Gastrocnemius medialis (tissue), 4 donors: ENCODE data around the gene UFC1. TPM values are rescaled to one million over a fixed set of nuclear protein-coding genes. Genes with fewer than 3 reads are reported as not detected.

ENCODE experiments used
- ATAC-seq, 2 donors: fragments of 150-250 bp; one replicate each; pipeline ENCODE4 v1.9.1; 2016
- DNase-seq, 2 donors: peaks; one replicate each; pipeline ENCODE4 v3.0.0-alpha.2; 2019
- H3K27ac ChIP-seq, 4 donors: fragments of 200-600 bp; sonication (generic); 1 replicate in 1 of 4; 2 replicates in 3 of 4; pipeline ENCODE4 v1.5.1; 2016 to 2018; ENCODE audit warnings: mild to moderate bottlenecking in 2 of 4, moderate library complexity in 1 of 4
- H3K27me3 ChIP-seq, 3 donors: fragments of 200-600 bp; sonication (generic) in 2 of 3; 1 replicate in 1 of 3; 2 replicates in 2 of 3; pipeline versions ENCODE4 v1.5.1 to v1.6.0; 2016 to 2019; ENCODE audit warnings: mild to moderate bottlenecking in 1 of 3, moderate library complexity in 1 of 3
- H3K36me3 ChIP-seq, 2 donors: fragments of 200-600 bp; sonication (generic) in 1 of 2; one replicate each; pipeline ENCODE4 v1.5.1; 2017 to 2018
- H3K4me1 ChIP-seq, 2 donors: fragments of 200-600 bp; sonication (generic) in 1 of 2; one replicate each; pipeline ENCODE4 v1.5.1; 2016 to 2017; ENCODE audit warnings: mild to moderate bottlenecking in 2 of 2
- H3K4me3 ChIP-seq, 4 donors: fragments of 200-600 bp; sonication (generic) in 3 of 4; 1 replicate in 1 of 4; 2 replicates in 3 of 4; pipeline ENCODE4 v1.5.1; 2016 to 2019; ENCODE audit warnings: mild to moderate bottlenecking in 2 of 4
- H3K9me3 ChIP-seq, 3 donors: fragments of 200-600 bp; sonication (generic) in 2 of 3; 1 replicate in 1 of 3; 2 replicates in 2 of 3; pipeline ENCODE4 v1.5.1; 2016 to 2019
- CTCF ChIP-seq, 5 experiments: fragments of 450-650 bp in 3 of 5; fragments of 200-600 bp in 2 of 5; sonication (generic) in 2 of 5; IDR thresholded peaks in 4 of 5; conservative IDR thresholded peaks in 1 of 5; 1 replicate in 4 of 5; 2 replicates in 1 of 5; pipeline ENCODE4 v1.5.1; 2016 to 2019; ENCODE audit warnings: antibody characterized with exemption in 5 of 5, mild to moderate bottlenecking in 3 of 5, moderate library complexity in 3 of 5
- POLR2A ChIP-seq, 2 donors: fragments of 450-650 bp; IDR thresholded peaks; one replicate each; pipeline ENCODE4 v1.6.1; 2017; ENCODE audit warnings: antibody characterized with exemption in 2 of 2, mild to moderate bottlenecking in 2 of 2, moderate library complexity in 2 of 2
- in situ Hi-C, 4 donors: fragments of 200-750 bp; cut with MboI; loops; one replicate each; pipeline versions ENCODE4 v1.15.0 to v1.8.0; 2017; ENCODE audit warnings: low sequenced_read_pairs in 4 of 4
- intact Hi-C: fragments of 100-400 bp; cut with DNase I; formaldehyde crosslinking; loops from one replicate; pipeline ENCODE4 v1.15.1; 2023; ENCODE audit warnings: low total_unique reads
- total RNA-seq, 4 donors: library from RNA; depleted of rRNA; stranded (reverse); fragments of >200 nt; gene quantifications; one replicate each; pipeline versions ENCODE4 v1.1.0 to v1.2.3, GENCODE V29; 2016

Gene UFC1
- total RNA-seq, 4 donors from 2014 or later, result 57.9 to 66.7 (median 63.5) TPM

GRCh38 chr1:161119092-161119903 is 34.5 kb upstream of the UFC1 start:
- no peaks in the 10 kb centered on the region for H3K9me3 ChIP-seq
- ATAC-seq (peak; percentile 20 to 29), DNase-seq (peak in 1 of 2 donors; percentile 39)
- TF ChIP-seq CTCF (IDR thresholded peaks at IDR 0.05 in 4 of 5, conservative IDR thresholded peaks at IDR 0.05 in 1 of 5), result peak in 2 of 5 experiments; percentile 2 to 34
- TF ChIP-seq POLR2A (IDR thresholded peaks at IDR 0.05), result no peak
- H3K36me3 ChIP-seq, result peaks cover 0 to 46% of the 10 kb centered on the region in 2 donors
- peak overlapping the region; percentile 83 to 100 (median 99) for H3K4me3 ChIP-seq
- intact Hi-C loops (loop anchor here (5.0 kb wide), 1 partner anchor 108 kb away; the partner anchor contains the start of gene TOMM40L), in situ Hi-C loops (no loop called here)
- peaks cover 46% of the 10 kb centered on the region in 2 donors for H3K4me1 ChIP-seq
- peak overlapping the region; percentile 90 to 100 (median 98) for H3K27ac ChIP-seq
- H3K27me3 ChIP-seq, result no peaks in the 10 kb centered on the region

GRCh38 chr1:161121042-161121650 is 32.6 kb upstream of the UFC1 start:
- intact Hi-C loops (no loop called here), in situ Hi-C loops (no loop called here)

GRCh38 chr1:161121834-161122233 is 31.9 kb upstream of the UFC1 start:
- peaks cover 0 to 60% of the 10 kb centered on the region in 2 donors for H3K36me3 ChIP-seq
- ATAC-seq, result no peak
- in situ Hi-C loops, result no loop called here
- no peak overlapping the region for H3K27ac ChIP-seq
- no peak overlapping the region for H3K4me3 ChIP-seq
- H3K27me3 ChIP-seq, result no peaks in the 10 kb centered on the region
- no peak for TF ChIP-seq POLR2A (IDR thresholded peaks at IDR 0.05)
- no peak for TF ChIP-seq CTCF (IDR thresholded peaks at IDR 0.05 in 4 of 5, conservative IDR thresholded peaks at IDR 0.05 in 1 of 5)
- H3K4me1 ChIP-seq, result peaks cover 21 to 25% of the 10 kb centered on the region in 2 donors
- intact Hi-C loops, result no loop called here
- H3K9me3 ChIP-seq, result no peaks in the 10 kb centered on the region
- DNase-seq, result no peak

More at GRCh38 chr1:161121042-161121650, 32.6 kb upstream of the UFC1 start:
- TF ChIP-seq POLR2A (IDR thresholded peaks at IDR 0.05), result no peak
- no peak for TF ChIP-seq CTCF (IDR thresholded peaks at IDR 0.05 in 4 of 5, conservative IDR thresholded peaks at IDR 0.05 in 1 of 5)
- Histone ChIP-seq H3K27me3 (no peaks in the 10 kb centered on the region), H3K4me1 (peaks cover 28 to 32% of the 10 kb centered on the region in 2 donors), H3K9me3 (no peaks in the 10 kb centered on the region), H3K4me3 (no peak overlapping the region), H3K36me3 (peaks cover 0 to 58% of the 10 kb centered on the region in 2 donors), H3K27ac (no peak overlapping the region)
- ATAC-seq (no peak), DNase-seq (no peak)

GRCh38 chr1:161122967-161123366 is 30.8 kb upstream of the UFC1 start:
- Histone ChIP-seq H3K27me3 (no peaks in the 10 kb centered on the region), H3K9me3 (no peaks in the 10 kb centered on the region), H3K4me1 (peaks cover 21 to 28% of the 10 kb centered on the region in 2 donors), H3K4me3 (no peak overlapping the region), H3K27ac (no peak overlapping the region), H3K36me3 (peaks cover 0 to 72% of the 10 kb centered on the region in 2 donors)
- TF ChIP-seq CTCF (IDR thresholded peaks at IDR 0.05 in 4 of 5, conservative IDR thresholded peaks at IDR 0.05 in 1 of 5) (no peak), POLR2A (IDR thresholded peaks at IDR 0.05) (no peak)
- intact Hi-C loops (no loop called here), in situ Hi-C loops (no loop called here)
- DNase-seq (no peak), ATAC-seq (no peak)
